Loucy (cell line): ENCODE measurements around the gene ITPKB.

Experiments
- CTCF ChIP-seq: fragments of 200-600 bp; sonication (generic); conservative IDR thresholded peaks from 2 replicates; pipeline ENCODE4 v1.5.1; 2014; ENCODE audit warnings: mild to moderate bottlenecking, antibody characterized with exemption, low read length
- EZH2phosphoT487 ChIP-seq: fragments of 200-600 bp; IDR thresholded peaks from 2 replicates; pipeline ENCODE4 v1.6.1; 2018; ENCODE audit warnings: antibody characterized with exemption, mild to moderate bottlenecking, moderate library complexity, borderline replicate concordance

GRCh38 chr1:226639631-226640061 lies 99.4 kb downstream of the ITPKB start:
- TF ChIP-seq CTCF, result no peak
- no peak for TF ChIP-seq EZH2phosphoT487
